ENCODE measurements around the gene RUNX2.

Gene RUNX2

GRCh38 chr6:45302832-45303231, 25.3 kb upstream of the RUNX2 start:
- no peak overlapping the region for H3K9ac ChIP-seq (ENCODE audit: low read length)
- H3K9me3 ChIP-seq (ENCODE audit: control insufficient read depth, insufficient read depth, low read depth, low read length), result peaks cover 25% of the 10 kb centered on the region
- H3K27me3 ChIP-seq (ENCODE audit: control insufficient read depth, insufficient read depth, low read length), result no peaks in the 10 kb centered on the region
- H3K4me1 ChIP-seq (ENCODE audit: control insufficient read depth, insufficient read depth, low read length), result no peaks in the 10 kb centered on the region
- no peak overlapping the region for H3K4me3 ChIP-seq (ENCODE audit: low read depth, low read length)
- no peak overlapping the region for H3K27ac ChIP-seq (ENCODE audit: low read depth, low read length)
- no peaks in the 10 kb centered on the region for H3K36me3 ChIP-seq (ENCODE audit: control insufficient read depth, insufficient read depth, low read length)

- H3K36me3 ChIP-seq (ENCODE audit: control insufficient read depth, insufficient read depth, low read length), result no peaks in the 10 kb centered on the region
- no peaks in the 10 kb centered on the region for H3K27me3 ChIP-seq (ENCODE audit: control insufficient read depth, insufficient read depth, low read length)
- H3K4me3 ChIP-seq (ENCODE audit: low read depth, low read length), result no peak overlapping the region
- no peaks in the 10 kb centered on the region for H3K4me1 ChIP-seq (ENCODE audit: control insufficient read depth, insufficient read depth, low read length)
- peaks cover 34% of the 10 kb centered on the region for H3K9me3 ChIP-seq (ENCODE audit: control insufficient read depth, insufficient read depth, low read depth, low read length)
- H3K9ac ChIP-seq (ENCODE audit: low read length), result no peak overlapping the region
- H3K27ac ChIP-seq (ENCODE audit: low read depth, low read length), result no peak overlapping the region
These were observed 22.6 kb upstream of the RUNX2 start for GRCh38 chr6:45305546-45305945.

DNA sequence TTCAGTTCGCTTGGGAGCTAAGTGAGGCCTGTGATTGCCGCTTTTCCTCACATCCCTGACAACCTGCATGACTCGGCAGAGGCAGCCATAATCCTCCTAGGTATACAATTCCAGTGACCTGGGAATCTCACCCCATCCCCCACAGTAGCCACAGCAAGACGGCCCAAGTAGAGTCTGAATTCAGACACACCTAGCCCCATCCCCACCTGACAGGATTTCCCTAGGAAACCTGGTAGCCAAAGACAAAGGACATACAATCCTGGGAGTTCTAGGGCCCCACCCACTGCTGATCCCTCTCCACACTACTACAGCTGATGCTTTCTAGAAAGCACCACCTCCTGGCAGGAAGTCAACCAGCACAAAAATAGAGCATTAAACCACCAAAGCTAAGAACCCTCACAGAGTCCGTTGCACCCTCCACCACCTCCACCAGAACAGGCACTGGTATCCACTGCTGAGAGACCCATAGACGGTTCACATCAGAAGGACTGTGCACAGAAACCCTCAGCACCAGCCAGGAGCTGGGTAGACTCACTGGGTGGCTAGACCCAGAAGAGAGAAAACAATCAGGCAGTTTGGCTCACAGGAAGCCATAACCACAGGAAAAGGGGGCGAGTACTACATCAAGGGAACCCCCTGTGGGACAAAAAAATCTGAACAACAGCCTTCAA, 17.9 kb upstream of the RUNX2 start:
- no peaks in the 10 kb centered on the region for H3K36me3 ChIP-seq (ENCODE audit: control insufficient read depth, insufficient read depth, low read length)
- H3K27ac ChIP-seq (ENCODE audit: low read depth, low read length), result no peak overlapping the region
- H3K27me3 ChIP-seq (ENCODE audit: control insufficient read depth, insufficient read depth, low read length), result no peaks in the 10 kb centered on the region
- H3K9ac ChIP-seq (ENCODE audit: low read length), result no peak overlapping the region
- peaks cover 29% of the 10 kb centered on the region for H3K9me3 ChIP-seq (ENCODE audit: control insufficient read depth, insufficient read depth, low read depth, low read length)
- H3K4me3 ChIP-seq (ENCODE audit: low read depth, low read length), result no peak overlapping the region
- H3K4me1 ChIP-seq (ENCODE audit: control insufficient read depth, insufficient read depth, low read length), result no peaks in the 10 kb centered on the region

- no peak overlapping the region for H3K4me3 ChIP-seq (ENCODE audit: low read depth, low read length)
- no peak overlapping the region for H3K9ac ChIP-seq (ENCODE audit: low read length)
- H3K36me3 ChIP-seq (ENCODE audit: control insufficient read depth, insufficient read depth, low read length), result no peaks in the 10 kb centered on the region
- peaks cover 10% of the 10 kb centered on the region for H3K9me3 ChIP-seq (ENCODE audit: control insufficient read depth, insufficient read depth, low read depth, low read length)
- no peaks in the 10 kb centered on the region for H3K4me1 ChIP-seq (ENCODE audit: control insufficient read depth, insufficient read depth, low read length)
- H3K27me3 ChIP-seq (ENCODE audit: control insufficient read depth, insufficient read depth, low read length), result no peaks in the 10 kb centered on the region
- H3K27ac ChIP-seq (ENCODE audit: low read depth, low read length), result no peak overlapping the region
These were observed 14.0 kb upstream of the RUNX2 start for GRCh38 chr6:45314146-45314545.

DNA sequence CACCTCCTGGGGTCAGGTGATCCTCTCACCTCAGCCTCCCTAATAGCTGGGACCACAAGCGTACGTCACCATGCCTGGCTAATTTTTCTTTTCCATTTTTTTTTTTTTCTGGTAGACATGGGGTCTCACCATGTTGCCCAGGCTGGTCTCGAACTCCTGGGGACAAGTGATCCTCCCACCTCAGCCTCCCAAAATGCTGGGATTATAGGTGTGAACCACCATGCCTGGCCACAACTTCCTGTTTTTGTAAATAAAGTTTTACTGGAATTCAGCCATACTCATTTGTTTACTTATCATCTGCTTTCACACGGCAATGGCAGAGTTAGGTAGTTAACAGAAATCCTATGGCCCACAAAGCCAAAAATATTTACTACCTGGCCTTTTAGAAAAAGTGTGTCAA, 7.8 kb upstream of the RUNX2 start:
- no peaks in the 10 kb centered on the region for H3K36me3 ChIP-seq (ENCODE audit: control insufficient read depth, insufficient read depth, low read length)
- no peaks in the 10 kb centered on the region for H3K4me1 ChIP-seq (ENCODE audit: control insufficient read depth, insufficient read depth, low read length)
- no peak overlapping the region for H3K27ac ChIP-seq (ENCODE audit: low read depth, low read length)
- H3K9ac ChIP-seq (ENCODE audit: low read length), result no peak overlapping the region
- no peaks in the 10 kb centered on the region for H3K9me3 ChIP-seq (ENCODE audit: control insufficient read depth, insufficient read depth, low read depth, low read length)
- H3K4me3 ChIP-seq (ENCODE audit: low read depth, low read length), result no peak overlapping the region
- no peaks in the 10 kb centered on the region for H3K27me3 ChIP-seq (ENCODE audit: control insufficient read depth, insufficient read depth, low read length)

GRCh38 chr6:45323656-45324224, 4.4 kb upstream of the RUNX2 start:
- peaks cover 15% of the 10 kb centered on the region; the same call in 1 of the 2 replicates for H3K4me1 ChIP-seq (ENCODE audit: control insufficient read depth, insufficient read depth, low read length)
- H3K9me3 ChIP-seq (ENCODE audit: control insufficient read depth, insufficient read depth, low read depth, low read length), result no peaks in the 10 kb centered on the region
- H3K27me3 ChIP-seq (ENCODE audit: control insufficient read depth, insufficient read depth, low read length), result no peaks in the 10 kb centered on the region
- H3K4me3 ChIP-seq (ENCODE audit: low read depth, low read length), result no peak overlapping the region
- no peak overlapping the region for H3K9ac ChIP-seq (ENCODE audit: low read length)
- no peak overlapping the region for H3K27ac ChIP-seq (ENCODE audit: low read depth, low read length)
- no peaks in the 10 kb centered on the region for H3K36me3 ChIP-seq (ENCODE audit: control insufficient read depth, insufficient read depth, low read length)

- no peaks in the 10 kb centered on the region for H3K9me3 ChIP-seq (ENCODE audit: control insufficient read depth, insufficient read depth, low read depth, low read length)
- no peaks in the 10 kb centered on the region for H3K36me3 ChIP-seq (ENCODE audit: control insufficient read depth, insufficient read depth, low read length)
These were observed 1.3 kb upstream of the RUNX2 start for GRCh38 chr6:45326698-45327417.

GRCh38 chr6:45328523-45328922, 393 bp downstream of the RUNX2 start:
- Histone ChIP-seq H3K9ac (ENCODE audit: low read length) (no peak overlapping the region), H3K4me3 (ENCODE audit: low read depth, low read length) (0 out of 2 replicates have a peak overlapping the region, but pooled peaks have one; percentile 19), H3K36me3 (ENCODE audit: control insufficient read depth, insufficient read depth, low read length) (no peaks in the 10 kb centered on the region), H3K27me3 (ENCODE audit: control insufficient read depth, insufficient read depth, low read length) (no peaks in the 10 kb centered on the region), H3K27ac (ENCODE audit: low read depth, low read length) (no peak overlapping the region), H3K4me1 (ENCODE audit: control insufficient read depth, insufficient read depth, low read length) (peaks cover 15% of the 10 kb centered on the region; the same call in 1 of the 2 replicates), H3K9me3 (ENCODE audit: control insufficient read depth, insufficient read depth, low read depth, low read length) (no peaks in the 10 kb centered on the region)

More at GRCh38 chr6:45326698-45327417, 1.3 kb upstream of the RUNX2 start:
- Histone ChIP-seq H3K27ac (ENCODE audit: low read depth, low read length) (no peak overlapping the region), H3K4me3 (ENCODE audit: low read depth, low read length) (no peak overlapping the region), H3K27me3 (ENCODE audit: control insufficient read depth, insufficient read depth, low read length) (no peaks in the 10 kb centered on the region), H3K9ac (ENCODE audit: low read length) (no peak overlapping the region), H3K4me1 (ENCODE audit: control insufficient read depth, insufficient read depth, low read length) (peaks cover 15% of the 10 kb centered on the region; the same call in 1 of the 2 replicates)

DNA sequence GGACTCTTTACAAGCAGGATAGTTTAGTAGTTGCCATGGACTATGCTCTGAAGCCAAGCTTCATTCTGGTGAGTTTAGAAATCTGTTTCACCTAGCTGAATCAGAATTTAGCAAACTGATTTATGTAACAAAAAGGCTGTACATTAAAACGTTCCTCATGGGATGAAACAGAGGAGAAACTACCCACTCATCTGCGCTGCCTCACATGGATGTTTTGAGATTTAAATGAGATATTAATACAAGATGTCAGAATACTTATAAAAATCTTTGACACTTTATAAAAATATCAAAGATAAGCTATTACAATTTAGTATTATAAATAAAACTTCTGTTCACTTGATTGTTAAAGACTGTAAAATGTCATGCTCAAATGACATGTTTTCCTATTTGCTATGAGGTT, 16.8 kb downstream of the RUNX2 start:
- Histone ChIP-seq H3K4me3 (ENCODE audit: low read depth, low read length) (no peak overlapping the region), H3K4me1 (ENCODE audit: control insufficient read depth, insufficient read depth, low read length) (no peaks in the 10 kb centered on the region), H3K27me3 (ENCODE audit: control insufficient read depth, insufficient read depth, low read length) (no peaks in the 10 kb centered on the region), H3K36me3 (ENCODE audit: control insufficient read depth, insufficient read depth, low read length) (no peaks in the 10 kb centered on the region), H3K27ac (ENCODE audit: low read depth, low read length) (no peak overlapping the region), H3K9me3 (ENCODE audit: control insufficient read depth, insufficient read depth, low read depth, low read length) (no peaks in the 10 kb centered on the region), H3K9ac (ENCODE audit: low read length) (no peak overlapping the region)

DNA sequence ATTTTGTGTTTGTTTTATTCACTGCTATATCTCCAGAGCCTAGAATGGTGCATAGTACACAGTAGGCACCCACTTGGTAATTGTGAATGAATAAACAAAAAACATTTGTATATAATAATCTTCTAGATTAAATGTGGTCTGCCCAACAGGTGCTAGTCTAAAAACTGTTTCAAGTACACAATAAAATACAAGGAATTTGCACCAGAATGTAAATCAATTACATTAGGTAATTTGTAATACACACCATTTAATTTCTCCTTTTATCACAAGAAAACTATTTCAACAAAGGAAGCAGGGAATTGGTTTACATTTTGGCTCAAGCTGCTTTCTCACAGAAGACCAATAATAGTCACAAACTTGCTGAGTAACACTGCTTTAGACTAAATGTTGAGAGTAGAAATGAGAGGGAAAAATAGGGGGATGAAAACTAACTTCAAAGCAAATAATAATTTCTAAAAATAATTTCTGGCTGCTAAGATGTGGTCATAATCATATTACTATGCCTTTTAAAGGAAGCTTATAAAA, 22.1 kb downstream of the RUNX2 start:
- no peak overlapping the region for H3K4me3 ChIP-seq (ENCODE audit: low read depth, low read length)
- no peaks in the 10 kb centered on the region for H3K9me3 ChIP-seq (ENCODE audit: control insufficient read depth, insufficient read depth, low read depth, low read length)
- no peak overlapping the region for H3K9ac ChIP-seq (ENCODE audit: low read length)
- no peak overlapping the region for H3K27ac ChIP-seq (ENCODE audit: low read depth, low read length)
- H3K27me3 ChIP-seq (ENCODE audit: control insufficient read depth, insufficient read depth, low read length), result no peaks in the 10 kb centered on the region
- peaks cover 8% of the 10 kb centered on the region for H3K4me1 ChIP-seq (ENCODE audit: control insufficient read depth, insufficient read depth, low read length)
- no peaks in the 10 kb centered on the region for H3K36me3 ChIP-seq (ENCODE audit: control insufficient read depth, insufficient read depth, low read length)

GRCh38 chr6:45351076-45351475, 22.9 kb downstream of the RUNX2 start:
- Histone ChIP-seq H3K4me3 (ENCODE audit: low read depth, low read length) (no peak overlapping the region), H3K4me1 (ENCODE audit: control insufficient read depth, insufficient read depth, low read length) (peaks cover 8% of the 10 kb centered on the region), H3K36me3 (ENCODE audit: control insufficient read depth, insufficient read depth, low read length) (no peaks in the 10 kb centered on the region), H3K9ac (ENCODE audit: low read length) (no peak overlapping the region), H3K27ac (ENCODE audit: low read depth, low read length) (no peak overlapping the region), H3K27me3 (ENCODE audit: control insufficient read depth, insufficient read depth, low read length) (no peaks in the 10 kb centered on the region), H3K9me3 (ENCODE audit: control insufficient read depth, insufficient read depth, low read depth, low read length) (no peaks in the 10 kb centered on the region)

All from HUES6 (cell line).